Progenitor cell of endocrine pancreas (in vitro differentiated cells): Measurements from ENCODE around the gene ATAT1. TPM values are rescaled to one million over a fixed set of nuclear protein-coding genes. Genes with fewer than 3 reads are reported as not detected.
A peak's percentile ranks its signal among the peaks of the same experiment; 100 is the strongest.
"Not testable (repeated sequence)": the region's sequence is repeated elsewhere in the genome, so short reads cannot be mapped to it uniquely, and the experiment has no call there.

Experiments
- DNase-seq: peaks from one replicate; pipeline ENCODE4 v3.0.0; 2021; ENCODE audit warnings: low spot score; ENCODE audit not compliant: unreplicated experiment
- H3K27ac Mint-ChIP-seq: 2 replicates; pipeline ENCODE4 v1.8.0; 2021; ENCODE audit warnings: mild to moderate bottlenecking, moderate library complexity, mixed read lengths
- H3K27me3 Mint-ChIP-seq: 2 replicates; pipeline ENCODE4 v1.8.0; 2021; ENCODE audit warnings: mixed read lengths
- H3K36me3 Mint-ChIP-seq: 2 replicates; pipeline ENCODE4 v1.8.0; 2022; ENCODE audit warnings: mixed read lengths; ENCODE audit not compliant: insufficient read depth
- H3K4me1 Mint-ChIP-seq: 2 replicates; pipeline ENCODE4 v1.8.0; 2021; ENCODE audit warnings: low read depth, mixed read lengths
- H3K4me3 Mint-ChIP-seq: 2 replicates; pipeline ENCODE4 v1.8.0; 2021; ENCODE audit warnings: low read depth, mild to moderate bottlenecking, moderate library complexity, mixed read lengths
- H3K9me3 Mint-ChIP-seq: 2 replicates; pipeline ENCODE4 v1.8.0; 2021; ENCODE audit warnings: low read depth, mixed read lengths
- CTCF ChIP-seq: fragments of 200-600 bp; sonication (generic); IDR thresholded peaks from one replicate; pipeline ENCODE4 v1.5.0; 2021; ENCODE audit warnings: antibody characterized with exemption, mild to moderate bottlenecking; ENCODE audit not compliant: unreplicated experiment
- total RNA-seq: library from RNA; stranded (reverse); gene quantifications from 2 replicates; pipeline ENCODE4 v1.2.1, GENCODE V29; 2021

The ATAT1 gene
- total RNA-seq, 1 donor from 2014 or later, result 71.2 TPM

- no peak for DNase-seq
- H3K27me3 Mint-ChIP-seq, result no peaks in the 10 kb centered on the region
- H3K27ac Mint-ChIP-seq, result no peak overlapping the region
- H3K4me1 Mint-ChIP-seq, result no peaks in the 10 kb centered on the region
- H3K4me3 Mint-ChIP-seq, result no peak overlapping the region
- no peaks in the 10 kb centered on the region for H3K9me3 Mint-ChIP-seq
- H3K36me3 Mint-ChIP-seq, result peaks cover 12% of the 10 kb centered on the region
- no peak for TF ChIP-seq CTCF
These were observed 38.5 kb downstream of the ATAT1 start for GRCh38 chr6:30664994-30665767.

- not testable (repeated sequence) for H3K4me3 Mint-ChIP-seq, H3K9me3 Mint-ChIP-seq, DNase-seq, H3K4me1 Mint-ChIP-seq, H3K27me3 Mint-ChIP-seq, H3K27ac Mint-ChIP-seq
- peaks cover 18% of the 10 kb centered on the region for H3K36me3 Mint-ChIP-seq
These were observed 39.6 kb downstream of the ATAT1 start for GRCh38 chr6:30666300-30666699.

GRCh38 chr6:30670760-30671527, 44.3 kb downstream of the ATAT1 start:
- Mint-ChIP-seq H3K4me3 (peak overlapping the region; percentile 89), H3K27me3 (no peaks in the 10 kb centered on the region), H3K36me3 (peaks cover 9% of the 10 kb centered on the region), H3K9me3 (no peaks in the 10 kb centered on the region), H3K4me1 (peaks cover 6% of the 10 kb centered on the region), H3K27ac (peak overlapping the region; percentile 84)
- no peak for DNase-seq
- TF ChIP-seq CTCF, result peak; percentile 31

- Mint-ChIP-seq H3K4me1 (peaks cover 6% of the 10 kb centered on the region), H3K9me3 (no peaks in the 10 kb centered on the region), H3K4me3 (peak within 1 kb of the TSS; percentile 89), H3K27me3 (no peaks in the 10 kb centered on the region), H3K27ac (peak within 1 kb of the TSS; percentile 95), H3K36me3 (peaks cover 15% of the 10 kb centered on the region)
- peak; percentile 88 for DNase-seq
- TF ChIP-seq CTCF, result peak; percentile 87
These were observed 46.0 kb downstream of the ATAT1 start, which contains the start of gene DHX16 for GRCh38 chr6:30672445-30673253. DHX16 (minus strand) TSS chr6:30673006; CDS start chr6:30672841, 165 bp downstream.

- H3K27ac Mint-ChIP-seq, result no peak overlapping the region
These were observed 50.1 kb downstream of the ATAT1 start for GRCh38 chr6:30676660-30677285.

More at GRCh38 chr6:30676660-30677285, 50.1 kb downstream of the ATAT1 start:
- Mint-ChIP-seq H3K9me3 (no peaks in the 10 kb centered on the region), H3K4me1 (peaks cover 2% of the 10 kb centered on the region), H3K4me3 (no peak overlapping the region), H3K27me3 (no peaks in the 10 kb centered on the region), H3K36me3 (peaks cover 11% of the 10 kb centered on the region)
- TF ChIP-seq CTCF, result no peak
- DNase-seq, result no peak
